Measurements from ENCODE around the gene SCD. TPM values are rescaled to one million over a fixed set of nuclear protein-coding genes. Genes with fewer than 3 reads are reported as not detected.
"Not testable (repeated sequence)": the region's sequence is repeated elsewhere in the genome, so short reads cannot be mapped to it uniquely, and the experiment has no call there.

SCD gene
- 10 to 100 TPM in 6 of 10 donors, 1 to 10 TPM in 4; 1.8 to 24.7 (median 12.6) TPM for total RNA-seq
- 10 to 100 TPM; 44.6 to 62.7 TPM for polyA plus RNA-seq
- long read RNA-seq, donor 1, full-length matches to known transcripts, result 4 of 7 reads
- long read RNA-seq, donor 1, partial matches to known transcripts, result 0 of 7 reads
- long read RNA-seq, donor 1, other reads (novel, unspliced or antisense), result 3 of 7 reads
- long read RNA-seq, donor 2, partial matches to known transcripts, result 0 of 2 reads
- long read RNA-seq, donor 2, other reads (novel, unspliced or antisense), result 2 of 2 reads
- long read RNA-seq, donor 3, full-length matches to known transcripts, result 1 of 10 reads
- long read RNA-seq, donor 3, partial matches to known transcripts, result 4 of 10 reads
- long read RNA-seq, donor 3, other reads (novel, unspliced or antisense), result 5 of 10 reads

DNA sequence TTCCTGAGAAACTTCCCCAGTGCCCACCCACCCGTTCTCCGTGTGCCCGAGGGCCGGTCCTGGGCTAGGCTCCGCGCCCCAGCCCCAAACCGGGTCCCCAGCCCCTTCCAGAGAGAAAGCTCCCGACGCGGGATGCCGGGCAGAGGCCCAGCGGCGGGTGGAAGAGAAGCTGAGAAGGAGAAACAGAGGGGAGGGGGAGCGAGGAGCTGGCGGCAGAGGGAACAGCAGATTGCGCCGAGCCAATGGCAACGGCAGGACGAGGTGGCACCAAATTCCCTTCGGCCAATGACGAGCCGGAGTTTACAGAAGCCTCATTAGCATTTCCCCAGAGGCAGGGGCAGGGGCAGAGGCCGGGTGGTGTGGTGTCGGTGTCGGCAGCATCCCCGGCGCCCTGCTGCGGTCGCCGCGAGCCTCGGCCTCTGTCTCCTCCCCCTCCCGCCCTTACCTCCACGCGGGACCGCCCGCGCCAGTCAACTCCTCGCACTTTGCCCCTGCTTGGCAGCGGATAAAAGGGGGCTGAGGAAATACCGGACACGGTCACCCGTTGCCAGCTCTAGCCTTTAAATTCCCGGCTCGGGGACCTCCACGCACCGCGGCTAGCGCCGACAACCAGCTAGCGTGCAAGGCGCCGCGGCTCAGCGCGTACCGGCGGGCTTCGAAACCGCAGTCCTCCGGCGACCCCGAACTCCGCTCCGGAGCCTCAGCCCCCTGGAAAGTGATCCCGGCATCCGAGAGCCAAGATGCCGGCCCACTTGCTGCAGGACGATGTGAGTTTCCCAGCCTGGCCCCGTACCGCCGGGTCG is at the start of gene SCD:
TSS of gene SCD (plus strand) at position 469 of the 803 bp plus-strand sequence. CDS start at position 741, 272 bp downstream.
- Histone ChIP-seq H3K27ac (peak within 1 kb of the TSS in 3 of 10 donors; percentile 41 to 78 (median 43)), H3K27me3 (peaks cover 0 to 40% (median 8%) of the 10 kb centered on the region in 7 donors), H3K4me3 (peak within 1 kb of the TSS; percentile 19 to 74 (median 64)), H3K9me3 (no peaks in the 10 kb centered on the region), H3K4me1 (peaks cover 0 to 27% (median 19%) of the 10 kb centered on the region in 9 donors), H3K36me3 (peaks cover 0 to 4% (median 0%) of the 10 kb centered on the region in 9 donors)
- WGBS, 2 donors, result 0 to 1% methylated on average over 68 to 73 of the region's 73 CpGs
- peak; percentile 69 to 75 for DNase-seq
- TF ChIP-seq, protein P1, sequence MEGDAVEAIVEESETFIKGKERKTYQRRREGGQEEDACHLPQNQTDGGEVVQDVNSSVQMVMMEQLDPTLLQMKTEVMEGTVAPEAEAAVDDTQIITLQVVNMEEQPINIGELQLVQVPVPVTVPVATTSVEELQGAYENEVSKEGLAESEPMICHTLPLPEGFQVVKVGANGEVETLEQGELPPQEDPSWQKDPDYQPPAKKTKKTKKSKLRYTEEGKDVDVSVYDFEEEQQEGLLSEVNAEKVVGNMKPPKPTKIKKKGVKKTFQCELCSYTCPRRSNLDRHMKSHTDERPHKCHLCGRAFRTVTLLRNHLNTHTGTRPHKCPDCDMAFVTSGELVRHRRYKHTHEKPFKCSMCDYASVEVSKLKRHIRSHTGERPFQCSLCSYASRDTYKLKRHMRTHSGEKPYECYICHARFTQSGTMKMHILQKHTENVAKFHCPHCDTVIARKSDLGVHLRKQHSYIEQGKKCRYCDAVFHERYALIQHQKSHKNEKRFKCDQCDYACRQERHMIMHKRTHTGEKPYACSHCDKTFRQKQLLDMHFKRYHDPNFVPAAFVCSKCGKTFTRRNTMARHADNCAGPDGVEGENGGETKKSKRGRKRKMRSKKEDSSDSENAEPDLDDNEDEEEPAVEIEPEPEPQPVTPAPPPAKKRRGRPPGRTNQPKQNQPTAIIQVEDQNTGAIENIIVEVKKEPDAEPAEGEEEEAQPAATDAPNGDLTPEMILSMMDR (IDR thresholded peaks at IDR 0.05), result no peak
- peak; percentile 78 to 87 (median 85) for ATAC-seq
- intact Hi-C loops (cut with DNase I), result loop anchor here in 2 of 10 donors (2.0 to 10.0 kb wide), 2 partner anchors 26 to 168 kb away; partner anchors contain the start of gene SEC31B (in 1 of the 2)

DNA sequence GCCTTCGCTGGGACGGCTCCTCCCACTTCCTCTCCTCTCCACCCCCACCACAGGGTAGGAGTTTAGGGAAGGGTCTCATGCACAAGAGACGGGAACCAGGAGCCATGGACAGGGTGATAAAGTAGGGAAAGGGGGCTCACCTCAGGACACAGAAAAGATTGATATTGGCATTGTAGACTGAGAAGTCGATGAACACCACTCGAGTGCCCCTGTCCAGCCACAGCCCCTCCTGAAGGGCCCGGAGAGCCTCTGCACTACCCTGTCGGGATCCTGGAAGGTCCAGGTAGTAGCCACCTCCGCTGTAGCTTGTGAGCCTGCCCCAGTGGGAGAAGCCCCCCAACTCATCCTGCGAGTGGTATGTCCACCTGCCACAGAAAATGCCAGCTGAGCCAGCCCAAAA is 49.8 kb upstream of the SCD start:
- H3K36me3 ChIP-seq, result no peaks in the 10 kb centered on the region
- intact Hi-C loops (cut with DNase I), result no loop called here
- no peak overlapping the region for H3K4me3 ChIP-seq
- no peak overlapping the region for H3K27ac ChIP-seq
- H3K27me3 ChIP-seq, result peaks cover 0 to 52% (median 19%) of the 10 kb centered on the region in 7 donors
- WGBS, 2 donors, result 72 to 73% methylated on average over 9 of the region's 9 CpGs
- H3K4me1 ChIP-seq, result peaks cover 0 to 6% (median 0%) of the 10 kb centered on the region in 9 donors
- H3K9me3 ChIP-seq, result peaks cover 0 to 14% (median 0%) of the 10 kb centered on the region in 11 donors
- ATAC-seq (no peak), DNase-seq (no peak)
- TF ChIP-seq, protein P1 (IDR thresholded peaks at IDR 0.05), result no peak

DNA sequence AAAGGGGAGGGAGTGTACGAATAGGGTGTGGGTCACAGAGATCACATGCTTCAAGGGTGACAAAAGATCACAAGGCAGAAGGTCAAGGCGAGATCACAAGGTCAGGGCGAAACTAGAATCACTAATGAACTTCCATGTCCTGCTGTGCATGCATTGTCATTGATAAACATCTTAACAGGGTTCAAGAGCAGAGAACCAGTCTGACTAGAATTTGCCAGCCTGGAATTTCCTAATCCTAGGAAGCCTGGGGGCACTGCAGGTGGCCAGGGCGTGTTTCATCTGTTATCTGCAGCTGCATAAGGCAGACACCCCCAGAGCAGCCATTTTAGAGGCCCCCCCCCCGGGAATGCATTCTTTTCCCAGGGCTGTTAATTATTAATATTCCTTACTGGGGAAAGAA is 45.9 kb upstream of the SCD start:
- ATAC-seq; H3K36me3 ChIP-seq; intact Hi-C loops (cut with DNase I); H3K4me1 ChIP-seq; DNase-seq; H3K4me3 ChIP-seq; H3K27ac ChIP-seq: not testable (repeated sequence)
- WGBS, 2 donors, result 56 to 61% methylated on average over 5 of the region's 5 CpGs
- H3K27me3 ChIP-seq, result peaks cover 0 to 43% (median 34%) of the 10 kb centered on the region in 7 donors
- peaks cover 0 to 14% (median 0%) of the 10 kb centered on the region in 11 donors for H3K9me3 ChIP-seq

DNA sequence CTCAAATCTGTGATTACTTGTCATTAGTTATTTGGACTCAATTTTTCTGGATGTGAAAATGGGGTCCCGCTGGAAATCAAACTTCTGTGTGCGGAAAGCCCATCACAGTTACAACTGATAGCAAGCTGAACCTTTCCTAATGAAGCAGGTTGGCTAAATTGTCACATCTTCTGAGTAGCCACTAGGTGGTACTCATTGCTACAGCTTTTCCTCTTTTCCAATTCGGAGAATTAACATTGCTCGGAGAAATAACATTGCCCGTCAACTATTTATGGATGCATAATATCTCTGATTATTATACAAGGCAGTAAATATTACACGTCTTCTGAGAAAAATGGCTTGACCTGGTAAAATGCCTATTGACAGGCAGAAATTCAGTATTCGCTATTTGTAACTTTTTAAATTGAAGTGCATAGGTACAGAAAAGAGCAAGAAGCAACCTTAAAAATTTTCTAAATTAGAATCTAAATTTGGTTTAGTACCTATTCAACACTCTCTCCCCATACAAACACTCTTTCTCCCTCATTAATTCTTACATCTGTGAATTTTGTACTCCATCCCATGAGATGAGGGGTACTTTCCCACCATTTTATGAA is 43.2 kb upstream of the SCD start:
- DNase-seq (no peak), ATAC-seq (no peak)
- peaks cover 0 to 59% (median 28%) of the 10 kb centered on the region in 7 donors for H3K27me3 ChIP-seq
- no peak overlapping the region for H3K27ac ChIP-seq
- no peak overlapping the region for H3K4me3 ChIP-seq
- no peaks in the 10 kb centered on the region for H3K36me3 ChIP-seq
- TF ChIP-seq, protein P1 (IDR thresholded peaks at IDR 0.05), result peak; percentile 21 to 64 (median 53)
- 24% methylated on average over 7 of the region's 7 CpGs for WGBS, 2 donors
- no peaks in the 10 kb centered on the region for H3K4me1 ChIP-seq
- intact Hi-C loops (cut with DNase I), result no loop called here
- H3K9me3 ChIP-seq, result peaks cover 0 to 14% (median 0%) of the 10 kb centered on the region in 11 donors

Data from heart right ventricle (tissue), 16 donors.